PC-3 (cell line): ENCODE results near the gene RALGPS1. TPM values are rescaled to one million over a fixed set of nuclear protein-coding genes. Genes with fewer than 3 reads are reported as not detected.

Source experiments
- ATAC-seq: fragments of 200-7000 bp; cut with Tn5 transposase; 2 replicates; pipeline ENCODE4 v1.9.1; 2020; ENCODE audit warnings: mild to moderate bottlenecking, moderate library complexity
- BruUV-seq: library from RNA; stranded (reverse); fragments of 400-500 nt; replicated peaks from 2 replicates; lab custom pipeline; 2021; lab: Mats Ljungman, UMichigan
- CTCF ChIA-PET: fragments of 300-600 bp; sonication (Branson Sonifier 250); formaldehyde crosslinking; loops from one replicate; lab custom pipeline; 2022; ENCODE audit warnings: antibody characterized with exemption; lab: Charles Lee
- POLR2A ChIA-PET: fragments of 300-600 bp; sonication (Branson Sonifier 250); formaldehyde crosslinking; loops from one replicate; lab custom pipeline; 2022; ENCODE audit warnings: antibody characterized with exemption; ENCODE audit not compliant: unreplicated experiment; lab: Charles Lee
- DNase-seq: peaks from one replicate; pipeline ENCODE4 v3.0.0-alpha.2; 2015
- H2AFZ ChIP-seq: fragments of 300-600 bp; sonication (generic); 2 replicates; pipeline ENCODE4 v1.6.0; 2016; ENCODE audit warnings: antibody characterized with exemption, low read length
- H3F3A ChIP-seq: fragments of 300-600 bp; sonication (generic); one replicate; pipeline ENCODE4 v1.6.0; 2017; ENCODE audit warnings: antibody characterized with exemption, low read length, control low read depth, mild to moderate bottlenecking; ENCODE audit not compliant: unreplicated experiment
- H3K27ac ChIP-seq: fragments of 300-600 bp; sonication (generic); 2 replicates; pipeline ENCODE4 v1.5.1; 2016; ENCODE audit warnings: mild to moderate bottlenecking, low read length
- H3K27me3 ChIP-seq: fragments of 300-600 bp; sonication (generic); 2 replicates; pipeline ENCODE4 v1.6.1; 2016; ENCODE audit warnings: low read length, mixed read lengths
- H3K36me3 ChIP-seq: fragments of 300-600 bp; sonication (generic); 2 replicates; pipeline ENCODE4 v1.6.1; 2016; ENCODE audit warnings: low read depth, mixed run types, low read length, mixed read lengths
- H3K4me1 ChIP-seq: fragments of 300-600 bp; sonication (generic); 2 replicates; pipeline ENCODE4 v1.5.1; 2016; ENCODE audit warnings: low read length; ENCODE audit not compliant: insufficient read depth
- H3K4me2 ChIP-seq: fragments of 300-600 bp; sonication (generic); 2 replicates; pipeline ENCODE4 v1.6.0; 2016; ENCODE audit warnings: low read length
- H3K4me3 ChIP-seq: fragments of 300-600 bp; sonication (generic); 2 replicates; pipeline ENCODE4 v1.5.1; 2016; ENCODE audit warnings: mild to moderate bottlenecking, low read length, mixed read lengths
- H3K79me2 ChIP-seq: fragments of 300-600 bp; sonication (generic); 2 replicates; pipeline ENCODE4 v1.6.1; 2017; ENCODE audit warnings: low read length, mixed read lengths
- H3K9ac ChIP-seq: fragments of 300-600 bp; sonication (generic); 2 replicates; pipeline ENCODE4 v1.6.0; 2016; ENCODE audit warnings: mild to moderate bottlenecking, low read length
- H3K9me2 ChIP-seq: fragments of 300-600 bp; sonication (generic); replicated peaks from 2 replicates; pipeline ENCODE4 v1.6.1; 2016; ENCODE audit warnings: mixed run types, low read length, mixed read lengths
- H3K9me3 ChIP-seq: fragments of 300-600 bp; sonication (generic); 2 replicates; pipeline ENCODE4 v1.6.1; 2016; ENCODE audit warnings: low read length, mixed read lengths
- H4K20me1 ChIP-seq: fragments of 300-600 bp; sonication (generic); 2 replicates; pipeline ENCODE4 v1.6.1; 2016; ENCODE audit warnings: low read length, mixed read lengths
- CTCF ChIP-seq: fragments of 300-600 bp; sonication (generic); conservative IDR thresholded peaks from 2 replicates; pipeline ENCODE4 v1.5.1; 2017; ENCODE audit warnings: antibody characterized with exemption, low read depth, mild to moderate bottlenecking, low read length
- EZH2 ChIP-seq: fragments of 300-600 bp; sonication (generic); IDR thresholded peaks from one replicate; pipeline ENCODE4 v1.6.1; 2017; ENCODE audit warnings: antibody characterized with exemption, mild to moderate bottlenecking, low read length; ENCODE audit not compliant: unreplicated experiment
- EZH2phosphoT487 ChIP-seq: fragments of 300-600 bp; sonication (generic); IDR thresholded peaks from 2 replicates; pipeline ENCODE4 v1.6.1; 2018; ENCODE audit warnings: mild to moderate bottlenecking, antibody characterized with exemption, low read length, borderline replicate concordance
- intact Hi-C: fragments of 100-400 bp; cut with micrococcal nuclease; formaldehyde crosslinking; loops from 2 replicates; pipeline ENCODE4 v1.9.0; 2023
- total RNA-seq: library from RNA; depleted of rRNA; stranded (reverse); fragments of >200 nt; gene quantifications from 2 replicates; pipeline ENCODE4 v1.2.3, GENCODE V29; 2014

Gene RALGPS1
- total RNA-seq, 1 experiment from 2014 or later: 10.2 TPM

- no peaks in the 10 kb centered on the region for H4K20me1 ChIP-seq
- TF ChIP-seq CTCF (no peak), EZH2 (no peak), EZH2phosphoT487 (no peak)
- H3K27me3 ChIP-seq: no peaks in the 10 kb centered on the region
- ATAC-seq (no peak), DNase-seq (no peak)
- H3K9me2 ChIP-seq: no peaks in the 10 kb centered on the region
- no peak overlapping the region for H3K4me2 ChIP-seq
- no TSS peak for BruUV-seq
- no peak overlapping the region for H3K27ac ChIP-seq
- no peaks in the 10 kb centered on the region for H3K79me2 ChIP-seq
- POLR2A ChIA-PET: no interaction called here
- no peaks in the 10 kb centered on the region for H3K36me3 ChIP-seq
- no peaks in the 10 kb centered on the region for H3K9me3 ChIP-seq
- H3K4me1 ChIP-seq: peaks cover 21% of the 10 kb centered on the region
- intact Hi-C loops: no loop called here
- H3K9ac ChIP-seq: no peak overlapping the region
- H3K4me3 ChIP-seq: no peak overlapping the region
- H2AFZ ChIP-seq: no peak overlapping the region
- CTCF ChIA-PET: no interaction called here
- H3F3A ChIP-seq: no peaks in the 10 kb centered on the region
Observed at GRCh38 chr9:127133739-127134167, 219.2 kb downstream of the RALGPS1 start.

- no peak for DNase-seq
- ChIA-PET POLR2A (no interaction called here), CTCF (no interaction called here)
Observed at GRCh38 chr9:127135056-127135745, 220.6 kb downstream of the RALGPS1 start.

More at GRCh38 chr9:127135056-127135745, 220.6 kb downstream of the RALGPS1 start:
- Histone ChIP-seq H3K4me3 (no peak overlapping the region), H3K9ac (no peak overlapping the region), H3K79me2 (no peaks in the 10 kb centered on the region), H3K9me3 (no peaks in the 10 kb centered on the region), H3K36me3 (no peaks in the 10 kb centered on the region), H3K27ac (no peak overlapping the region), H2AFZ (no peak overlapping the region), H3F3A (no peaks in the 10 kb centered on the region), H3K4me1 (peaks cover 21% of the 10 kb centered on the region), H3K9me2 (no peaks in the 10 kb centered on the region), H3K4me2 (no peak overlapping the region), H3K27me3 (no peaks in the 10 kb centered on the region), H4K20me1 (no peaks in the 10 kb centered on the region)
- intact Hi-C loops: no loop called here
- no peak for ATAC-seq
- no TSS peak for BruUV-seq
- TF ChIP-seq EZH2 (no peak), CTCF (no peak), EZH2phosphoT487 (no peak)
